SU-DHL-6 (cell line): ENCODE data around the gene RNF186.

Experiments
- H2AFZ ChIP-seq: fragments of 200-600 bp; sonication (generic); 2 replicates; pipeline ENCODE4 v1.6.1; 2014; ENCODE audit warnings: low read depth, mild to moderate bottlenecking, moderate library complexity, mixed read lengths, antibody characterized with exemption, low read length; ENCODE audit not compliant: severe bottlenecking
- H3F3A ChIP-seq: fragments of 200-600 bp; shearing (Covaris generic); 2 replicates; pipeline ENCODE4 v1.6.0; 2016; ENCODE audit warnings: antibody characterized with exemption, mild to moderate bottlenecking; ENCODE audit not compliant: insufficient read depth
- H3K27ac ChIP-seq: fragments of 200-600 bp; sonication (generic); 2 replicates; pipeline ENCODE4 v1.5.1; 2016; ENCODE audit warnings: low read depth, mild to moderate bottlenecking, low read length, moderate library complexity, mixed read lengths
- H3K27me3 ChIP-seq: fragments of 200-600 bp; sonication (generic), shearing (Covaris generic); 2 replicates; pipeline ENCODE4 v1.6.0; 2014; ENCODE audit warnings: mild to moderate bottlenecking, low read length
- H3K36me3 ChIP-seq: fragments of 200-600 bp; sonication (generic); 2 replicates; pipeline ENCODE4 v1.6.1; 2014; ENCODE audit warnings: mild to moderate bottlenecking, low read length, mixed read lengths
- H3K4me2 ChIP-seq: fragments of 300-600, 200-600 bp; shearing (Covaris generic), sonication (generic); 2 replicates; pipeline ENCODE4 v1.6.0; 2014; ENCODE audit warnings: low read length, low read depth, mild to moderate bottlenecking; ENCODE audit not compliant: poor library complexity, severe bottlenecking
- H3K4me3 ChIP-seq: fragments of 200-600 bp; sonication (generic); 2 replicates; pipeline ENCODE4 v1.5.1; 2014; ENCODE audit warnings: antibody characterized with exemption, low read length, mild to moderate bottlenecking, mixed read lengths; ENCODE audit not compliant: insufficient read depth, poor library complexity, severe bottlenecking
- H3K79me2 ChIP-seq: fragments of 200-600 bp; sonication (generic); 2 replicates; pipeline ENCODE4 v1.6.1; 2014; ENCODE audit warnings: mild to moderate bottlenecking, low read length, moderate library complexity; ENCODE audit not compliant: insufficient read depth
- H3K9ac ChIP-seq: fragments of 200-600 bp; sonication (generic); 2 replicates; pipeline ENCODE4 v1.7.0; 2014; ENCODE audit warnings: mild to moderate bottlenecking, low read length
- H3K9me2 ChIP-seq: fragments of 200-600 bp; sonication (generic); replicated peaks from 2 replicates; pipeline ENCODE4 v1.6.1; 2014; ENCODE audit warnings: low read length; ENCODE audit not compliant: insufficient read depth
- H3K9me3 ChIP-seq: fragments of 200-600 bp; sonication (generic); 2 replicates; pipeline ENCODE4 v1.6.1; 2014; ENCODE audit warnings: low read length, mixed read lengths; ENCODE audit not compliant: insufficient read depth
- H4K20me1 ChIP-seq: fragments of 200-600 bp; sonication (generic); 2 replicates; pipeline ENCODE4 v1.6.1; 2014; ENCODE audit warnings: low read depth, mild to moderate bottlenecking, antibody characterized with exemption, low read length, moderate library complexity, mixed read lengths
- CTCF ChIP-seq: fragments of 200-600 bp; sonication (generic); IDR thresholded peaks from one replicate; pipeline ENCODE4 v1.5.1; 2017; ENCODE audit warnings: antibody characterized with exemption, mild to moderate bottlenecking, low read length, moderate library complexity; ENCODE audit not compliant: insufficient read depth, poor library complexity, severe bottlenecking
- EZH2phosphoT487 ChIP-seq: fragments of 200-600 bp; sonication (generic), shearing (Covaris generic); conservative IDR thresholded peaks from 2 replicates; pipeline ENCODE4 v1.6.1; 2018; ENCODE audit warnings: mild to moderate bottlenecking, antibody characterized with exemption, low read length, moderate library complexity, mixed read lengths

RNF186 gene

DNA sequence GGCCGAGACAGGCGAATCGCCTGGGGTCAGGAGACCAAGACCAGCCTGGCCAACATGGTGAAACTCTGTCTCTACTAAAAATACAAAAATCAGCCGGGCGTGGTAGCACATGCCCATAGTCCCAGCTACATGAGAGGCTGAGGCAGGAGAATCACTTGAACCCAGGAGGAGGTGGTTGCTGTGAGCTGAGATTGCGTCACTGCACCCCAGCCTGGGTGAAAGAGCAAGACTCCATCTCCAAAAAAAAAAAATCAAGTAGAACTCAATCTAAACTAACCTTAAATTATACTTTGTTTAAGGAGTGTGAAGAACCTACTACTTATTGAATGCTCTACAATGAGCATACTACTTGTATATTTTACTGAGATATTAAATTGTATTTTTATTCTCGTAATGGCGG lies 30.5 kb upstream of the RNF186 start:
- no peak overlapping the region for H2AFZ ChIP-seq
- H3F3A ChIP-seq: no peaks in the 10 kb centered on the region
- H3K36me3 ChIP-seq: no peaks in the 10 kb centered on the region
- no peak overlapping the region for H3K9ac ChIP-seq
- no peaks in the 10 kb centered on the region for H4K20me1 ChIP-seq
- H3K9me3 ChIP-seq: no peaks in the 10 kb centered on the region
- H3K27me3 ChIP-seq: no peaks in the 10 kb centered on the region
- no peak overlapping the region for H3K4me2 ChIP-seq
- TF ChIP-seq CTCF: no peak
- no peak for TF ChIP-seq EZH2phosphoT487
- no peaks in the 10 kb centered on the region for H3K9me2 ChIP-seq
- H3K79me2 ChIP-seq: no peaks in the 10 kb centered on the region
- no peak overlapping the region for H3K4me3 ChIP-seq
- no peak overlapping the region for H3K27ac ChIP-seq

DNA sequence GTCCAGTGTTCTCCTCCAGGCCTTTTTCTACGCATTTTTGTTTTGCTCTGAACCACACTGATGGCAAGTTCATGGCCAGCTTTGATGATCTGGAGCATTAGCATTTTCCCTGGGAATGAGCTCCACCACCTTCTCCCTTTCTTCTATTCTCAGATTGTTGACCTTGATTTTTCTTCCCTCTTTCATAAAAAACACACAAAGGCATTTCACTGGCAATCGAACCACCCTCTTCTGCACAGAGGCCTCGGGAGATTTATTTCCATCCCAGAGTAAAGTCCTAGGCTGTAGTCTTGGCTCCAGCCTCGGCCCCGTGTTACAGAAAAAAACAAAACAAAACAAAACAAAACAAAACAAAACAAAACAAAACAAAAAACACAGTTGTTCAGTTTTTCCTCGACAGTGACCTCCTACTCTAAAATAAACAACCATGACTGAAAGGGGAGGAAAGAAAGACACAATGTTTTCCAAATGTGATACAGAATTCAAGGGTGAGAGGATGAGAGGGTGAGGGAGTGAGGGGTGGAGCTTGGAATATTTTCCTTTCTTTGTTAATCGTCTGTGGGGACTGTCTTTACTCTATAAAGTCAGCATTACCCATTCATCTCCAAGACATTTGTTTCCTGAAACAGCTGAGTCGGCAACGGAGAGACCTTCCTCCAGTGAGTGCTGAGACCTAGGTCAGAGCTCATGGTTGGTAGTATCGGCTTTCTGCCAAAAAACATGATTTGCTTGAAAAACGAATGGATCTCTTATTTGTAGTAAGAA lies 29.8 kb upstream of the RNF186 start:
- H3K27ac ChIP-seq: no peak overlapping the region
- no peaks in the 10 kb centered on the region for H3K9me2 ChIP-seq
- TF ChIP-seq CTCF (no peak), EZH2phosphoT487 (no peak)
- H3K36me3 ChIP-seq: no peaks in the 10 kb centered on the region
- no peak overlapping the region for H3K4me2 ChIP-seq
- H3K79me2 ChIP-seq: no peaks in the 10 kb centered on the region
- no peaks in the 10 kb centered on the region for H3K27me3 ChIP-seq
- H2AFZ ChIP-seq: no peak overlapping the region
- no peak overlapping the region for H3K4me3 ChIP-seq
- no peaks in the 10 kb centered on the region for H3K9me3 ChIP-seq
- no peak overlapping the region for H3K9ac ChIP-seq
- H3F3A ChIP-seq: no peaks in the 10 kb centered on the region
- no peaks in the 10 kb centered on the region for H4K20me1 ChIP-seq

- no peak overlapping the region for H2AFZ ChIP-seq
Measured at GRCh38 chr1:19840228-19840627, 25.1 kb upstream of the RNF186 start.

More at GRCh38 chr1:19840228-19840627, 25.1 kb upstream of the RNF186 start:
- no peaks in the 10 kb centered on the region for H3K27me3 ChIP-seq
- H3K27ac ChIP-seq: no peak overlapping the region
- no peaks in the 10 kb centered on the region for H3K36me3 ChIP-seq
- no peaks in the 10 kb centered on the region for H3K79me2 ChIP-seq
- TF ChIP-seq CTCF (no peak), EZH2phosphoT487 (no peak)
- H3K9me3 ChIP-seq: no peaks in the 10 kb centered on the region
- no peaks in the 10 kb centered on the region for H4K20me1 ChIP-seq
- H3K9ac ChIP-seq: no peak overlapping the region
- H3K4me2 ChIP-seq: no peak overlapping the region
- no peak overlapping the region for H3K4me3 ChIP-seq
- H3F3A ChIP-seq: no peaks in the 10 kb centered on the region
- H3K9me2 ChIP-seq: no peaks in the 10 kb centered on the region
